Activated CD4-positive, CD25-positive, alpha-beta regulatory T cell treated with anti-CD3 and anti-CD28 coated beads, Interleukin-2, amount 50 U/mL, for 72 hours (primary cell): ENCODE measurements around the gene ZPR1.

Experiments used
- DNase-seq: peaks from one replicate; pipeline ENCODE4 v3.0.0; 2021

Gene ZPR1

DNA sequence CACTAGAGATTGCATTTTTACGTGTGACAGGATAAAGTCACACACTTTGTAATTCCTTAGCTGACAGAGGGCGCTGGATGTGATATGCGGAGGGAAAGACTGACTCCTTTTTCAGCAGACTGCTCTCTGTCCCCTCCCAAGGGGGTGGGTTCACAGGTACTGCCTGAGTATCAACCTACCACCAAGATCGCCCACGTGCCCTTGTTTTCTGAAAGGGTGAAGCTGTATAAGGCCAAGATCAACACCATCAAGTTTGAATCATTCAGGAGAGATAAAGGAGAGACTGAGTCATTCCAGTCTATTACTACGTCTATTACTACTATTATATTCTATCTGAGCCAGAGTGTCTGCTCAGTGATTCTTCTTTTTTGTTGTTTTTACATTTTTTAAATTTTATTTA lies 45.7 kb downstream of the ZPR1 start:
- DNase-seq: no peak

DNA sequence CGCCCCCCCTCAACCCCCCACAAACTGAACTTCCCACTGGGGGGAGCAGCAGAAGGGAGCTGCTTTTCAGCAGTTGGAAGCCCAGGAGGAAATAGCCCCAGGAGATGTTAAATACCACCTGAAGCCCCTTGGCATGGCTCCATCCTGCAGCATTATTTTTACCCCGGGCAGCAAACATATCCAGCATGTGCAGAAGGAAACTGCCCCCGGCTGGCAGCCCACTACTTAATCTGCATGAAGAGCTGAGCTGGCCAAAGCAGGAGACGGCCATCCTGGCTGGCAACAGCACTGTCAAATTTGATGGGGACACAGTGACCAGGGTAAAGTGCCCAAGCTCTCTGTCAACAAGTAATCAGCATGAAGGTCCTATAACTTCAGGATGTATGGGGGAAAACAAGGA lies 47.1 kb downstream of the ZPR1 start:
- DNase-seq: no peak

DNA sequence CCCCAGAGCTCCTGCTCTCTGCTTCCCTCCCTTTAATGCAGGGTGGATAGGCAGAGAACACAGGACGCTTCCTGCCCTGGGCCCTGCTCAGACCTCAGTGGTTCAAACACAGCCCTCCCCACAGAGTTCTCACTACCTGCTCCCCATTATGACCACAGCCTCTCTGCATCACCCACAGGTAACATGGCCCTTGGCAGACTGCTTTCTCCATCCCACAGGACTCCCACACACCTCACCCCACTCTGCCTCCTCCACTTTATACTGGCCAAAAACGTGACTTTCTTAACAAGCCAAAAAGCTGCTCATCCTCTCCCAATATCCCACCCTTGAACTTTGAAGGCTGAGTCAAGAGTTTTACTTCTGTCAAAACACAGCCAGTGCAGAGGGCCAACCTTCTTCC lies 48.8 kb downstream of the ZPR1 start:
- DNase-seq: no peak

- DNase-seq: no peak
Measured at GRCh38 chr11:116736763-116737162, 51.1 kb downstream of the ZPR1 start.

- DNase-seq: no peak
Measured at GRCh38 chr11:116733969-116734508, 53.8 kb downstream of the ZPR1 start.

DNA sequence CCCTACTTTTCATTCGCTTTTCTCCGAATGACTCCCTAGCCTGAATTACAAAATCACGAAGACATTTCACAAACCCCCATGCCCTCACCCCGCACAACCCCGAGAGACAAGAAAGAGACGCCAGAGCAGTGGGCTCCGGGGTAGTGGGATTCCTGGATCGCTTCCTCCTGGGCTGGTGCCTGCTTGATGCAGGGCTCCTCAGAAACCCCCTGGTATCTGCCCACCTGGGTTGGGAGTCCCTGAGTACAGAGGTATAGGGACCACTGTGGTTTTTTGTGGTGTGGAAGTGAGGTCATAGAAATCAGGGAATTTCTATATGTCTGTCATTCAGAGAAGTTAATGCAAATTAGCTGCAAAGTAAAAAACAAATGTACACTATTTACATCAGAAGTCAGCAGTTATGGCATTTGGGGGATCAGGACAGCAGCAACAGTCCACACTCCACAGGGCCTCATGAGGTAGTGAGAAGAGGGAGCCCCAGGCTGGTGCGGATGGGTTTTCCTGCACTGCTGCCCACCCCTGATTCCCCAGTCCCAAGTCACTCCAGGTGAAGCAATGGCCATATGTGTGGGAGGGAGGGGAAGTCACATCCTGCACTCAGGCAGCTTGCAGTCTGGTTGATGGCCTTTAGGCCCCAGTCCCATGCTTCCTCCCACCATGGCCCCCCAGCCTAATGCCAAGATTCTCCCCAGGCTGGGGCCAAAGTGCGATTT lies 54.6 kb downstream of the ZPR1 start:
- no peak for DNase-seq

DNA sequence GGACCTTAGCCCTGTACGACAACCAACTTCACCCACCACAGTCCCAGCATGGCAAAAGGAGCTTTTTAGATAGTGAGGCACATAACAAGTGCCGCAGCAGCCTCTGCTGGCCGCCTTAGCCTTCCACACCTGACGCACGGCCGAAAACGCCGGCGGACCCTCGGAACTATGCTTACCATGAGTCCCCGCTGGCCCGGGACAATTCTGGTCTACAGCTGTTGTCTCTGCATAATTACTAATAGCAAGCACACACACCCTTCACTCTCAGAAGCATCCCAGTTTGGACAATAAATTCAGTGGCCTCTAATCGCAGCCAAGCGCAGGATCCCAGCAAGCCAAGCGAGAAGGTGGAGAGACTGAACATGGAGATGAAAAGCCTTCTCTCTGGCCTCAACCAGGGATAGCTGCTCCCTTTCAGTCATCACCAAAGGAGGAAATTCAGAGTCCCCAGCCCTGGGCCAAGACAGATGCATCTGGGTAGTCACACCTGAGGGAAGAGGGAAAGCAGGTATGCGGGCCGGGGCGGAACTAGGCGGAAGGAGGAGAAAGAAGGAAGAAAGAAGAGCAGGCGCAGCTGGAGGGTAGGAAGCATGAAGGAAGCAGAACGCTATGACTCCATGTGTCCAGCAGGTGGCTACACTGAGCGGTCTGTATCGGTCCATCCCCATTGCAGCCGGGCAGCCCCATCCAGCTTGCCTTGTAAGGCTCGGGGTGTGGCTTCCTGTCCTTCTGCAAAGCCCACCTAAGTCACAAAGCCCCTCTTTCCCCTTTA lies 55.4 kb downstream of the ZPR1 start:
- peak; percentile 64 for DNase-seq

GRCh38 chr11:116731821-116732220 lies 56.0 kb downstream of the ZPR1 start:
- no peak for DNase-seq

DNA sequence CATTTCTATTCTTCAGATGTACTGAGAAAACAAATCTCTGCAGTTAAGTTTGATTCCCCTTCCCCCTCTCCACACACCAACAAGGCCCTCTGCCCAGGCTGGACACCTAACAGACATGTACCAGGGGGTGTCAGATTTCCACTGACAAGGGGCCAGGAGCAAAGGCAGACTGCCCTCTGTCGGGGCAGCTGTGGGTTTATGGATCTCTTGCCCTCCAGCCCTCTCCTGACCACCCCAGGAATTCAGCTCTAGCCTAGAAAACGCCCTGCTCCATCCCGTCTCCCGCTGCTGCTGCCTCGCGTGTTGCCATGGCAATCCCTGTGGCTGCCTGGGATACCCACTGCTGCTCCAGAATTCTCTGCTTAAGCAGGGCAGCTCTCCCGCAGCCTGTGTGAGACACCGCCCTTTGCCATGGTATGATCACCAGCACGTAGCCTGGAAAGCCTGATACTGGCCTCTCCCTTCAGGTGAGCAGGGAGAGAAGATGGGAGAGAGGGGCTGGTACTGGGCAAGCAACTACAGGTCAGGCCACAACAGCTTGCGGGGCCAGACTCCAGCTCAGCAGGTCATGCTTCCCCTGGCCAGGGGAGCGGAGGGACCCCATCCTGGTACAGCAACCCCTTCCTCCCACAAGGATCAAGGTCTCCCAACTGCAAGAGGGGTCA lies 56.6 kb downstream of the ZPR1 start:
- DNase-seq: no peak

- DNase-seq: no peak
Measured at GRCh38 chr11:116730601-116731000, 57.2 kb downstream of the ZPR1 start.

DNA sequence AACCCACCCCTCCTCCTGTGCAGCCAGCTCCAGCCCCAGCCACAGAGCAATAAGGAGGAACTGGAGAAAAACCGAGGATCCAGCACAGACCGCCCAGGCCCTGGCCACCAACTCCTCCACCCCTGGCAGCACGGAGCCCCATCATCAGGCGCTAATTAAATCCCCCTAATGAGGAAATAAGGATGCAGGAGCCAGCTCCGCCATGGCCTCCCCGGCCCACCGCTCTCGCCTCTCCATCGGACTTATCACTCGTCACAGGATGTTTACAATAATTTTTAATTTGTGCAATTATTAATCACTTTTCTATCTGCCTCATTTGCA lies 57.6 kb downstream of the ZPR1 start:
- no peak for DNase-seq

DNA sequence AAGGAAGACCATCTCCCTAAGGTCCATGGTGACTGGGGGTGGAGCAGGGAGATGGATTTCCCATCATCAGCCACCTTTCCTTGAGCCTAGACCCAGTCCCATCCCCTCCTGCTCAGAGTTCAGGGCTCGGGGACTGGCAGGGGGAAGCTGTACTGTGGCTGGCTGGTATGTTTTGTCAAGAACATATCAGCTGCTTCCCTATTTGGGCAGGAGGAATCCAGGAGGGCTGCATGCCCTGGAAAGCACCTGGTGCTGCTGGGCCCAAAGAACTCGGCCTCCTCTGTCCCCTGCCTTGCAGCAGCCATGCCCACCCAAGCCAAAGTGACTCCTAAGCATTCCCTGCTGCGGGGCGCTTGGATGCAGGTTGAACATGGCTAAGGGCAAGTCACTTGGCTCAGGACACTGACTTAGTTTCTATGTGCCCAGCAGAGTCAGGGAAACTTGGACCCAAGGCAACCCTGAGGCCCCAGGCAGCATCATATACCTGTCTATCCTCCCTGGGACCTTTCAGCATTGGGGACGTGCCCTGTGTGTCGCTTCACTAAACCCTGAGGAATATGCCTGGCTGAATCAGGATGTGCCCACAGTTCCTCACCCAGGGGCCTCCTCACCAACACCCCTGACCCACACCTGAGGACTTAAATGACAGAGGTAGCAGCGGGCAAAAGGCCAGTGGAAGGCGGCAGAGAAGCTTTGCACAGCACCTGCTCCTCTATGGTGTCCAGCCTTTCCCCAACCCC lies 58.2 kb downstream of the ZPR1 start:
- no peak for DNase-seq

GRCh38 chr11:116727990-116728389 lies 59.8 kb downstream of the ZPR1 start:
- no peak for DNase-seq

GRCh38 chr11:116725434-116726221 lies 62.2 kb downstream of the ZPR1 start:
- no peak for DNase-seq

GRCh38 chr11:116724813-116725212 lies 63.0 kb downstream of the ZPR1 start:
- DNase-seq: no peak
